IMR-90 (cell line): ENCODE measurements around the gene TREH. TPM values are rescaled to one million over a fixed set of nuclear protein-coding genes. Genes with fewer than 3 reads are reported as not detected.
A peak's percentile ranks its signal among the peaks of the same experiment; 100 is the strongest.

ENCODE experiments used
- ATAC-seq: fragments of 200-7000 bp; cut with Tn5 transposase; 2 replicates; pipeline ENCODE4 v1.9.1; 2020; ENCODE audit warnings: low read depth, mild to moderate bottlenecking, moderate library complexity
- BruUV-seq: library from RNA; stranded (reverse); fragments of 400-500 nt; replicated peaks from 2 replicates; lab custom pipeline; 2021; lab: Mats Ljungman, UMichigan
- CTCF ChIA-PET: fragments of 300-600 bp; formaldehyde crosslinking; extraction: SDS; loops from one replicate; lab custom pipeline; 2021; ENCODE audit warnings: antibody characterized with exemption; lab: Yijun Ruan, JAX
- POLR2A ChIA-PET: fragments of 300-600 bp; sonication (Branson Sonifier 250); formaldehyde crosslinking; loops from one replicate; lab custom pipeline; 2022; ENCODE audit warnings: antibody characterized with exemption; ENCODE audit not compliant: unreplicated experiment; lab: Charles Lee
- DNase-seq: peaks from one replicate; pipeline ENCODE4 v3.0.0; 2013
- H2AFZ ChIP-seq: replicated peaks from 2 replicates; pipeline ENCODE3; 2013; ENCODE audit warnings: low read length, mild to moderate bottlenecking; ENCODE audit not compliant: poor library complexity
- H2AK5ac ChIP-seq: 2 replicates; pipeline ENCODE4 v1.6.1; 2013; ENCODE audit warnings: low read depth, low read length, inconsistent platforms
- H2AK9ac ChIP-seq: replicated peaks from 2 replicates; pipeline ENCODE3; 2013; ENCODE audit warnings: mild to moderate bottlenecking, low read depth, low read length, moderate library complexity; ENCODE audit not compliant: poor library complexity
- H2BK120ac ChIP-seq: 2 replicates; pipeline ENCODE4 v1.6.1; 2013; ENCODE audit warnings: low read depth, low read length, inconsistent platforms
- H2BK15ac ChIP-seq: 3 replicates; pipeline ENCODE4 v1.6.1; 2013; ENCODE audit warnings: low read depth, low read length, inconsistent platforms
- H2BK20ac ChIP-seq: 2 replicates; pipeline ENCODE4 v1.6.1; 2013; ENCODE audit warnings: low read depth, mild to moderate bottlenecking, inconsistent platforms, low read length, moderate library complexity
- H2BK5ac ChIP-seq: 2 replicates; pipeline ENCODE4 v1.6.1; 2013; ENCODE audit warnings: mild to moderate bottlenecking, low read depth, low read length, inconsistent platforms; ENCODE audit not compliant: poor library complexity, severe bottlenecking
- H3K14ac ChIP-seq: replicated peaks from 2 replicates; pipeline ENCODE4 v1.6.1; 2013; ENCODE audit warnings: low read depth, low read length, inconsistent platforms
- H3K18ac ChIP-seq: 2 replicates; pipeline ENCODE4 v1.6.1; 2013; ENCODE audit warnings: low read depth, low read length, control low read depth
- H3K23ac ChIP-seq: 2 replicates; pipeline ENCODE4 v1.6.1; 2013; ENCODE audit warnings: low read depth, low read length, inconsistent platforms
- H3K27ac ChIP-seq: 2 replicates; pipeline ENCODE4 v1.5.1; 2013; ENCODE audit warnings: mild to moderate bottlenecking, control low read depth, low read length; ENCODE audit not compliant: insufficient read depth
- H3K27me3 ChIP-seq: 2 replicates; pipeline ENCODE4 v1.6.1; 2013; ENCODE audit warnings: low read length; ENCODE audit not compliant: control insufficient read depth, insufficient read depth
- H3K36me3 ChIP-seq: 2 replicates; pipeline ENCODE4 v1.6.1; 2013; ENCODE audit warnings: low read length, mixed read lengths; ENCODE audit not compliant: control insufficient read depth, insufficient read depth
- H3K4ac ChIP-seq: 2 replicates; pipeline ENCODE4 v1.6.1; 2013; ENCODE audit warnings: low read depth, low read length, inconsistent platforms
- H3K4me1 ChIP-seq: 2 replicates; pipeline ENCODE4 v1.6.1; 2013; ENCODE audit warnings: low read length, mixed read lengths; ENCODE audit not compliant: control insufficient read depth, insufficient read depth
- H3K4me2 ChIP-seq: 2 replicates; pipeline ENCODE4 v1.6.1; 2013; ENCODE audit warnings: low read depth, mild to moderate bottlenecking, control low read depth, low read length, moderate library complexity
- H3K4me3 ChIP-seq: 2 replicates; pipeline ENCODE4 v1.5.1; 2013; ENCODE audit warnings: low read depth, mild to moderate bottlenecking, control low read depth, low read length, moderate library complexity; ENCODE audit not compliant: insufficient read depth
- H3K56ac ChIP-seq: 2 replicates; pipeline ENCODE4 v1.6.1; 2013; ENCODE audit warnings: low read length, inconsistent platforms; ENCODE audit not compliant: insufficient read depth; ENCODE audit errors: extremely low read depth
- H3K79me1 ChIP-seq, 2 experiments: 2 replicates each; pipeline ENCODE4 v1.6.1; 2013; ENCODE audit warnings: low read length in 2 of 2, inconsistent platforms in 1 of 2, low read depth in 1 of 2
- H3K9ac ChIP-seq: 2 replicates; pipeline ENCODE4 v1.6.1; 2013; ENCODE audit warnings: low read depth, low read length, control low read depth
- H3K9me1 ChIP-seq: 2 replicates; pipeline ENCODE4 v1.6.1; 2013; ENCODE audit warnings: low read length, inconsistent platforms; ENCODE audit not compliant: insufficient read depth
- H3K9me3 ChIP-seq: 2 replicates; pipeline ENCODE4 v1.6.1; 2013; ENCODE audit warnings: low read length; ENCODE audit not compliant: control insufficient read depth, insufficient read depth
- H4K20me1 ChIP-seq: 2 replicates; pipeline ENCODE4 v1.6.1; 2013; ENCODE audit warnings: low read length, inconsistent platforms; ENCODE audit not compliant: insufficient read depth
- H4K5ac ChIP-seq: 2 replicates; pipeline ENCODE4 v1.6.1; 2013; ENCODE audit warnings: mild to moderate bottlenecking, low read depth, low read length, control low read depth
- H4K8ac ChIP-seq, 2 experiments: 2 replicates each; pipeline ENCODE4 v1.6.1; 2013; ENCODE audit warnings: low read depth in 2 of 2, low read length in 2 of 2, control low read depth in 1 of 2, inconsistent platforms in 1 of 2
- H4K91ac ChIP-seq: 2 replicates; pipeline ENCODE4 v1.6.1; 2013; ENCODE audit warnings: low read depth, low read length, inconsistent platforms; ENCODE audit not compliant: insufficient read depth
- CHD1 ChIP-seq: IDR thresholded peaks from 2 replicates; pipeline ENCODE4 v1.6.1; 2012; ENCODE audit warnings: low read depth, low read length, improper control_type of control experiment
- CTCF ChIP-seq: conservative IDR thresholded peaks from 2 replicates; pipeline ENCODE4 v1.5.1; 2012; ENCODE audit warnings: mild to moderate bottlenecking, low read depth, low read length, improper control_type of control experiment
- MAFK ChIP-seq: IDR thresholded peaks from 2 replicates; pipeline ENCODE4 v1.6.1; 2012; ENCODE audit warnings: low read depth, low read length, improper control_type of control experiment
- MAZ ChIP-seq: IDR thresholded peaks from 2 replicates; pipeline ENCODE4 v1.6.1; 2012; ENCODE audit warnings: low read depth, mild to moderate bottlenecking, low read length, improper control_type of control experiment, moderate library complexity, borderline replicate concordance
- NFE2L2 ChIP-seq: fragments of 150-350 bp; IDR thresholded peaks from 2 replicates; pipeline ENCODE4 v1.6.1; 2016; ENCODE audit warnings: low read depth, mild to moderate bottlenecking, low read length
- POLR2A ChIP-seq: IDR thresholded peaks from 2 replicates; pipeline ENCODE4 v1.6.1; 2012; ENCODE audit warnings: mild to moderate bottlenecking, low read depth, low read length
- RCOR1 ChIP-seq: IDR thresholded peaks from 2 replicates; pipeline ENCODE4 v1.6.1; 2012; ENCODE audit warnings: mild to moderate bottlenecking, low read length, improper control_type of control experiment; ENCODE audit not compliant: insufficient replicate concordance
- WGBS, 2 experiments: methylation state at CpG; one replicate each; pipeline versions ENCODE4 v1.1.5 to v1.1.7; 2013; ENCODE audit warnings: missing lambda C conversion rate in 2 of 2; ENCODE audit not compliant: insufficient read length in 1 of 2; ENCODE audit errors: extremely low coverage in 2 of 2; 5-methylcytosine and 5-hydroxymethylcytosine counted together
- dilution Hi-C: fragments of 300-500 bp; cut with HindIII; formaldehyde crosslinking; loops from one replicate; pipeline ENCODE4 v1.14.3; 2018; ENCODE audit warnings: low sequenced_read_pairs; ENCODE audit not compliant: unreplicated experiment
- in situ Hi-C: fragments of 300-500 bp; cut with MboI; formaldehyde crosslinking; loops from 3 replicates; pipeline ENCODE4 v1.14.3; 2019; ENCODE audit warnings: low sequenced_read_pairs, inconsistent platforms, mixed read lengths
- intact Hi-C: fragments of 100-400 bp; cut with micrococcal nuclease; formaldehyde crosslinking; loops from 2 replicates; pipeline ENCODE4 v1.10.0; 2022
- polyA plus RNA-seq, 3 experiments: library from polyadenylated mRNA; depleted of rRNA; stranded (reverse); fragments of >200 nt; gene quantifications; 2 replicates each; pipeline ENCODE4 v1.2.3, GENCODE V29; 2012; ENCODE audit warnings: low replicate concordance in 1 of 3
- total RNA-seq: library from RNA; depleted of rRNA; stranded (reverse); fragments of >200 nt; gene quantifications from 2 replicates; pipeline ENCODE4 v1.2.3, GENCODE V29; 2012

The TREH gene
- total and polyA plus RNA-seq, 2 of the 4 experiments (the other 2 are of a cell fraction): not detected

- TF ChIP-seq NFE2L2 (no peak), RCOR1 (no peak), CHD1 (no peak)
These were observed 59.8 kb downstream of the TREH start (continued) for GRCh38 chr11:118619444-118620197.

- peak overlapping the region; percentile 99 for H3K4ac ChIP-seq
- in situ Hi-C loops (no loop called here), dilution Hi-C loops (no loop called here), intact Hi-C loops (loop anchor here (1.0 kb wide), 1 partner anchor 11 kb away; no protein-coding TSS in a partner anchor)
- BruUV-seq: TSS peak; percentile 66
- TF ChIP-seq MAZ: 0 out of 2 replicates have a peak, but pooled peaks have one; percentile 13
- TF ChIP-seq POLR2A: peak; percentile 36
- no peak for TF ChIP-seq CTCF
- TF ChIP-seq NFE2L2: 0 out of 2 replicates have a peak, but pooled peaks have one; percentile 4
- no peak for TF ChIP-seq MAFK
- peak overlapping the region; percentile 10 for H3K4me2 ChIP-seq
- H4K5ac ChIP-seq: peak overlapping the region; percentile 85
- peak overlapping the region; percentile 97 for H3K56ac ChIP-seq
- ATAC-seq (peak; percentile 9), DNase-seq (peak; percentile 78)
- H3K9me1 ChIP-seq: peaks cover 39% of the 10 kb centered on the region
- peak overlapping the region; percentile 98 for H2BK5ac ChIP-seq
- no peak overlapping the region for H3K4me3 ChIP-seq
- POLR2A ChIA-PET: interaction anchor here (1.0 to 4.4 kb wide), 4 partner anchors 11 to 291 kb away, joined by 3 to 36 read pairs (median 5); partner anchors contain the start of gene PHLDB1
- peaks cover 31% of the 10 kb centered on the region for H4K20me1 ChIP-seq
- WGBS, 2 experiments: no CpG with 5 or more reads among the region's 4 CpGs
- CTCF ChIA-PET: interaction anchor here (0.6 to 1.1 kb wide), 3 partner anchors 12 to 303 kb away, joined by 3 read pairs; partner anchors contain the start of gene PHLDB1
- peak overlapping the region; percentile 88 for H3K14ac ChIP-seq
- H3K4me1 ChIP-seq: peaks cover 48% of the 10 kb centered on the region
- H3K27ac ChIP-seq: peak overlapping the region; percentile 95
- peak overlapping the region; percentile 96; the same call in 2 of the 3 replicates for H2BK15ac ChIP-seq
- peaks cover 28 to 71% of the 10 kb centered on the region in 2 experiments; a peak in 3 of 4 replicates for H3K79me1 ChIP-seq
- H3K23ac ChIP-seq: peak overlapping the region; percentile 99
- peak overlapping the region; percentile 97 for H2BK120ac ChIP-seq
- H3K27me3 ChIP-seq: no peaks in the 10 kb centered on the region
- peaks cover 34% of the 10 kb centered on the region for H3K36me3 ChIP-seq
- H3K9ac ChIP-seq: peak overlapping the region; percentile 76
- H3K9me3 ChIP-seq: no peaks in the 10 kb centered on the region
- peak overlapping the region; percentile 99 for H2AK9ac ChIP-seq
- H4K91ac ChIP-seq: peak overlapping the region; percentile 97
- peak overlapping the region; percentile 64 for H2AFZ ChIP-seq
- peak overlapping the region; percentile 95 for H2AK5ac ChIP-seq
- peak overlapping the region; percentile 95 for H2BK20ac ChIP-seq
- H4K8ac ChIP-seq: peak overlapping the region; percentile 83 to 93
- peak overlapping the region; percentile 83 for H3K18ac ChIP-seq
These were observed 60.5 kb downstream of the TREH start for GRCh38 chr11:118618991-118619375.
